GM23338 (cell line): ENCODE results near the gene EXOC5.
"Not testable (repeated sequence)": the region's sequence is repeated elsewhere in the genome, so short reads cannot be mapped to it uniquely, and the experiment has no call there.

Source experiments
- CREB1 ChIP-seq: fragments of 250-450 bp; sonication (Bioruptor Pico); IDR thresholded peaks from 2 replicates; pipeline ENCODE4 v1.5.0; 2020; ENCODE audit warnings: low read depth, mild to moderate bottlenecking, moderate library complexity
- CTCF ChIP-seq, 2 experiments: fragments of 200-600 bp in 1 of 2; sonication (generic) in 1 of 2; conservative IDR thresholded peaks; 2 replicates each; pipeline versions ENCODE4 v1.5.1 to v1.6.1; 2016 to 2017; ENCODE audit warnings: antibody characterized with exemption in 2 of 2, low read depth in 2 of 2, mild to moderate bottlenecking in 2 of 2, moderate library complexity in 1 of 2
- EZH2 ChIP-seq: fragments of 200-600 bp; sonication (generic); IDR thresholded peaks from one replicate; pipeline ENCODE4 v1.8.0; 2017; ENCODE audit warnings: antibody characterized with exemption, mild to moderate bottlenecking, low read depth; ENCODE audit not compliant: unreplicated experiment
- EZH2phosphoT487 ChIP-seq: fragments of 200-600 bp; sonication (generic); IDR thresholded peaks from one replicate; pipeline ENCODE4 v1.8.1; 2018; ENCODE audit warnings: antibody characterized with exemption; ENCODE audit not compliant: unreplicated experiment
- JUNB ChIP-seq: IDR thresholded peaks from one replicate; pipeline ENCODE4 v1.6.1; 2016; ENCODE audit warnings: antibody characterized with exemption; ENCODE audit not compliant: unreplicated experiment
- NANOG ChIP-seq: IDR thresholded peaks from 2 replicates; pipeline ENCODE4 v1.6.1; 2016; ENCODE audit warnings: antibody characterized with exemption, borderline replicate concordance
- POLR2AphosphoS5 ChIP-seq: IDR thresholded peaks from 2 replicates; pipeline ENCODE4 v1.6.1; 2016; ENCODE audit warnings: antibody characterized with exemption, low read depth
- ZNF114 ChIP-seq: fragments of 250-450 bp; sonication (Bioruptor Pico); IDR thresholded peaks from 2 replicates; pipeline ENCODE4 v1.5.0; 2020; ENCODE audit warnings: mild to moderate bottlenecking, moderate library complexity

GRCh38 chr14:57258221-57258620 is 10.5 kb downstream of the EXOC5 start:
- not testable (repeated sequence) for TF ChIP-seq CTCF (conservative IDR thresholded peaks at IDR 0.05; ENCODE audit: low read depth in 2 of 2); EZH2; POLR2AphosphoS5; JUNB; EZH2phosphoT487; NANOG; ZNF114 (CRISPR knock-in tag); CREB1 (CRISPR knock-in tag)
